Measurements from ENCODE around the gene IGSF8. TPM values are rescaled to one million over a fixed set of nuclear protein-coding genes. Genes with fewer than 3 reads are reported as not detected.

Gene IGSF8
- total RNA-seq, 1 experiment from 2014 or later, result 35.6 TPM

DNA sequence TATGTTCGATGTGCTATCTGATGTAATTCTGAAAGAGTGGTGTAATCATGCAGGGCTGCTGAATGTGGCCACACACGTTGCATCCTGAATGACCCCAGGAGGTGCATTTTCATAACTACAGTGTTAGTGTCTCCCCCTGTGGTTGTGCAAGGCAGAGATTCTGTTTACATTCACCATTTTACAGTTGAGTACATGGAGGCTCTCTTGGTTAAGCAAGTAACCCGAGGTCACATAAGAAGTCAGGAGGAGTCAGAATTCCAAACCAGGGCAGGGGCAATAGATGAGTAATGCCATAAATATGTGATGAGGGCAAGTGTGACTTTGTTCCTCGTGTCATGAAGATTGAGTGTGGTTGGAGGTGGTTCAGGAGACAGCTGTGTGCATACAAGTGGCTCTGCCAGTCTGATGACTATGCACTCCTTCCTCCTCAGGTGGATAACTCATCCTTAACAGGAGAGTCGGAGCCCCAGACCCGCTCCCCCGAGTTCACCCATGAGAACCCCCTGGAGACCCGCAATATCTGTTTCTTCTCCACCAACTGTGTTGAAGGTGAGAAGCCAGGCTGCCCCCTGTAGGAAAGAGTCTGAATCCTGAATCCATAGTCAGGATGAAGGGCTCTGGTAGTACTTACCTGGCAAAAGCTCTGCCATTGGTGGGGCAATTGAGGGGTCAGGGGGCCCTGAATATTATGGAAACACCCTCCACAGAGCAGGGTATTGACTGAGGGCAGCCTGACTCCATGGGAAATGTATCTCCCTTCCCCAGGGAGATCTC, 26.5 kb upstream of the IGSF8 start:
- ATAC-seq, result peak; percentile 78
- no peak overlapping the region for H3K9ac ChIP-seq (ENCODE audit: low read length)
- H2AFZ ChIP-seq (ENCODE audit: low read depth, low read length, poor library complexity, severe bottlenecking), result peak overlapping the region; percentile 31
- peak overlapping the region; percentile 71 for H3K4me2 ChIP-seq (ENCODE audit: low read length)
- CTCF ChIA-PET, result interaction anchor here (1.2 to 1.6 kb wide), 2 partner anchors 9 to 68 kb away, joined by 3 read pairs; no protein-coding TSS in a partner anchor
- no peaks in the 10 kb centered on the region for H3K36me3 ChIP-seq (ENCODE audit: control insufficient read depth in 1 of 2, insufficient read depth in 2 of 2, low read length in 2 of 2)
- H3K27ac ChIP-seq (ENCODE audit: low read depth, low read length), result no peak overlapping the region
- BruUV-seq (replicated peaks), result no TSS peak
- H4K20me1 ChIP-seq (ENCODE audit: insufficient read depth), result no peaks in the 10 kb centered on the region
- DNase-seq (ENCODE audit: low read depth, low spot score), result peak; percentile 52
- no peaks in the 10 kb centered on the region for H3K79me2 ChIP-seq (ENCODE audit: insufficient read depth, low read length)
- no peaks in the 10 kb centered on the region for H3K9me3 ChIP-seq (ENCODE audit: control insufficient read depth in 1 of 2, insufficient read depth in 1 of 2, low read depth in 1 of 2, low read length in 2 of 2)
- intact Hi-C loops (cut with micrococcal nuclease), result no loop called here
- H3K4me3 ChIP-seq (replicated peaks in 1 of 2; ENCODE audit: low read depth in 1 of 2, low read length in 2 of 2), result peak overlapping the region in 1 of 2 experiments; percentile 39; a peak in 2 of 4 replicates
- peaks cover 15 to 31% of the 10 kb centered on the region in 2 experiments for H3K4me1 ChIP-seq (ENCODE audit: control insufficient read depth in 1 of 2, insufficient read depth in 2 of 2, low read length in 2 of 2)
- no peaks in the 10 kb centered on the region for H3K27me3 ChIP-seq (ENCODE audit: insufficient read depth, low read length)
- RAD21 ChIA-PET (ENCODE audit: low non-redundant PET in 1 of 2, low total read pairs in 2 of 2, uncharacterized antibody in 2 of 2, unreplicated experiment in 2 of 2), result interaction anchor here in 1 of 2 experiments (0.7 kb wide), 1 partner anchor 27 kb away, joined by 3 read pairs; the partner anchor contains the start of gene IGSF8
- 0 out of 2 replicates have a peak, but pooled peaks cover 2% of the 10 kb centered on the region for H3K9me2 ChIP-seq (ENCODE audit: insufficient read depth)
- POLR2A ChIA-PET, result no interaction called here
- TF ChIP-seq EGR1 (IDR thresholded peaks at IDR 0.05; ENCODE audit: low read depth) (no peak), POLR2AphosphoS5 (IDR thresholded peaks at IDR 0.05; ENCODE audit: low read depth, low read length) (0 out of 2 replicates have a peak, but pooled peaks have one; percentile 23), TCF7L2 (IDR thresholded peaks at IDR 0.05; ENCODE audit: borderline replicate concordance, extremely low read depth, insufficient read depth, insufficient read length) (no peak), ELF1 (IDR thresholded peaks at IDR 0.05; ENCODE audit: borderline replicate concordance, low read depth) (no peak), POLR2A (IDR thresholded peaks at IDR 0.05; ENCODE audit: borderline replicate concordance, extremely low read depth, insufficient read depth, insufficient read length) (no peak), SP1 (IDR thresholded peaks at IDR 0.05; ENCODE audit: low read depth) (peak; percentile 63), CEBPB (IDR thresholded peaks at IDR 0.05; ENCODE audit: low read depth) (no peak; the same call in 1 of the 2 replicates), EZH2phosphoT487 (IDR thresholded peaks at IDR 0.05; ENCODE audit: borderline replicate concordance) (no peak), ZFX (IDR thresholded peaks at IDR 0.05) (no peak), YY1 (IDR thresholded peaks at IDR 0.05; ENCODE audit: extremely low read depth, insufficient replicate concordance, low read depth, low read length) (no peak), EZH2 (IDR thresholded peaks at IDR 0.05) (no peak), FOSL1 (IDR thresholded peaks at IDR 0.05; ENCODE audit: low read depth) (peak; percentile 63), ZNF274 (IDR thresholded peaks at IDR 0.05; ENCODE audit: low read depth, low read length) (no peak), SIN3A (IDR thresholded peaks at IDR 0.05; ENCODE audit: low read depth) (no peak)
- TF ChIP-seq, protein P1, sequence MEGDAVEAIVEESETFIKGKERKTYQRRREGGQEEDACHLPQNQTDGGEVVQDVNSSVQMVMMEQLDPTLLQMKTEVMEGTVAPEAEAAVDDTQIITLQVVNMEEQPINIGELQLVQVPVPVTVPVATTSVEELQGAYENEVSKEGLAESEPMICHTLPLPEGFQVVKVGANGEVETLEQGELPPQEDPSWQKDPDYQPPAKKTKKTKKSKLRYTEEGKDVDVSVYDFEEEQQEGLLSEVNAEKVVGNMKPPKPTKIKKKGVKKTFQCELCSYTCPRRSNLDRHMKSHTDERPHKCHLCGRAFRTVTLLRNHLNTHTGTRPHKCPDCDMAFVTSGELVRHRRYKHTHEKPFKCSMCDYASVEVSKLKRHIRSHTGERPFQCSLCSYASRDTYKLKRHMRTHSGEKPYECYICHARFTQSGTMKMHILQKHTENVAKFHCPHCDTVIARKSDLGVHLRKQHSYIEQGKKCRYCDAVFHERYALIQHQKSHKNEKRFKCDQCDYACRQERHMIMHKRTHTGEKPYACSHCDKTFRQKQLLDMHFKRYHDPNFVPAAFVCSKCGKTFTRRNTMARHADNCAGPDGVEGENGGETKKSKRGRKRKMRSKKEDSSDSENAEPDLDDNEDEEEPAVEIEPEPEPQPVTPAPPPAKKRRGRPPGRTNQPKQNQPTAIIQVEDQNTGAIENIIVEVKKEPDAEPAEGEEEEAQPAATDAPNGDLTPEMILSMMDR (IDR thresholded peaks at IDR 0.05 in 2 of 3, conservative IDR thresholded peaks at IDR 0.05 in 1 of 3; ENCODE audit: borderline replicate concordance in 1 of 3, insufficient read depth in 1 of 3, low read depth in 2 of 3, low read length in 2 of 3), result peak in 1 of 3 experiments; percentile 27; a peak in 1 of 6 replicates
- TF ChIP-seq, protein P2, sequence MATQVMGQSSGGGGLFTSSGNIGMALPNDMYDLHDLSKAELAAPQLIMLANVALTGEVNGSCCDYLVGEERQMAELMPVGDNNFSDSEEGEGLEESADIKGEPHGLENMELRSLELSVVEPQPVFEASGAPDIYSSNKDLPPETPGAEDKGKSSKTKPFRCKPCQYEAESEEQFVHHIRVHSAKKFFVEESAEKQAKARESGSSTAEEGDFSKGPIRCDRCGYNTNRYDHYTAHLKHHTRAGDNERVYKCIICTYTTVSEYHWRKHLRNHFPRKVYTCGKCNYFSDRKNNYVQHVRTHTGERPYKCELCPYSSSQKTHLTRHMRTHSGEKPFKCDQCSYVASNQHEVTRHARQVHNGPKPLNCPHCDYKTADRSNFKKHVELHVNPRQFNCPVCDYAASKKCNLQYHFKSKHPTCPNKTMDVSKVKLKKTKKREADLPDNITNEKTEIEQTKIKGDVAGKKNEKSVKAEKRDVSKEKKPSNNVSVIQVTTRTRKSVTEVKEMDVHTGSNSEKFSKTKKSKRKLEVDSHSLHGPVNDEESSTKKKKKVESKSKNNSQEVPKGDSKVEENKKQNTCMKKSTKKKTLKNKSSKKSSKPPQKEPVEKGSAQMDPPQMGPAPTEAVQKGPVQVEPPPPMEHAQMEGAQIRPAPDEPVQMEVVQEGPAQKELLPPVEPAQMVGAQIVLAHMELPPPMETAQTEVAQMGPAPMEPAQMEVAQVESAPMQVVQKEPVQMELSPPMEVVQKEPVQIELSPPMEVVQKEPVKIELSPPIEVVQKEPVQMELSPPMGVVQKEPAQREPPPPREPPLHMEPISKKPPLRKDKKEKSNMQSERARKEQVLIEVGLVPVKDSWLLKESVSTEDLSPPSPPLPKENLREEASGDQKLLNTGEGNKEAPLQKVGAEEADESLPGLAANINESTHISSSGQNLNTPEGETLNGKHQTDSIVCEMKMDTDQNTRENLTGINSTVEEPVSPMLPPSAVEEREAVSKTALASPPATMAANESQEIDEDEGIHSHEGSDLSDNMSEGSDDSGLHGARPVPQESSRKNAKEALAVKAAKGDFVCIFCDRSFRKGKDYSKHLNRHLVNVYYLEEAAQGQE (IDR thresholded peaks at IDR 0.05; ENCODE audit: low read depth), result no peak
- TF ChIP-seq, protein P3, sequence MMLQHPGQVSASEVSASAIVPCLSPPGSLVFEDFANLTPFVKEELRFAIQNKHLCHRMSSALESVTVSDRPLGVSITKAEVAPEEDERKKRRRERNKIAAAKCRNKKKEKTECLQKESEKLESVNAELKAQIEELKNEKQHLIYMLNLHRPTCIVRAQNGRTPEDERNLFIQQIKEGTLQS (IDR thresholded peaks at IDR 0.05), result no peak; the same call in 1 of the 2 replicates
- TF ChIP-seq, protein P4, sequence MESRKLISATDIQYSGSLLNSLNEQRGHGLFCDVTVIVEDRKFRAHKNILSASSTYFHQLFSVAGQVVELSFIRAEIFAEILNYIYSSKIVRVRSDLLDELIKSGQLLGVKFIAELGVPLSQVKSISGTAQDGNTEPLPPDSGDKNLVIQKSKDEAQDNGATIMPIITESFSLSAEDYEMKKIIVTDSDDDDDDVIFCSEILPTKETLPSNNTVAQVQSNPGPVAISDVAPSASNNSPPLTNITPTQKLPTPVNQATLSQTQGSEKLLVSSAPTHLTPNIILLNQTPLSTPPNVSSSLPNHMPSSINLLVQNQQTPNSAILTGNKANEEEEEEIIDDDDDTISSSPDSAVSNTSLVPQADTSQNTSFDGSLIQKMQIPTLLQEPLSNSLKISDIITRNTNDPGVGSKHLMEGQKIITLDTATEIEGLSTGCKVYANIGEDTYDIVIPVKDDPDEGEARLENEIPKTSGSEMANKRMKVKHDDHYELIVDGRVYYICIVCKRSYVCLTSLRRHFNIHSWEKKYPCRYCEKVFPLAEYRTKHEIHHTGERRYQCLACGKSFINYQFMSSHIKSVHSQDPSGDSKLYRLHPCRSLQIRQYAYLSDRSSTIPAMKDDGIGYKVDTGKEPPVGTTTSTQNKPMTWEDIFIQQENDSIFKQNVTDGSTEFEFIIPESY (IDR thresholded peaks at IDR 0.05; ENCODE audit: extremely low read depth, insufficient replicate concordance, low read length), result no peak
